CD1c-positive myeloid dendritic cell (primary cell): ENCODE results near the gene RAB11B.
"Not testable (repeated sequence)": the region's sequence is repeated elsewhere in the genome, so short reads cannot be mapped to it uniquely, and the experiment has no call there.

Experiments
- DNase-seq: peaks from one replicate; pipeline ENCODE4 v3.0.0-alpha.2; 2016; ENCODE audit errors: extremely low spot score

RAB11B gene

GRCh38 chr19:8389891-8390616 lies at the start of gene RAB11B:
Gene RAB11B (plus strand): TSS chr19:8390360. CDS start chr19:8390417, 57 bp downstream.
- DNase-seq = peak; percentile 99

GRCh38 chr19:8341504-8341903 lies 48.7 kb upstream of the RAB11B start:
- DNase-seq = not testable (repeated sequence)

GRCh38 chr19:8342316-8342683 lies 47.9 kb upstream of the RAB11B start:
- DNase-seq = no peak

- DNase-seq = peak; percentile 94
Measured at GRCh38 chr19:8342684-8343482, 47.3 kb upstream of the RAB11B start, which contains the start of gene KANK3. Gene KANK3 (minus strand): TSS chr19:8343262. CDS start chr19:8337828, 5,434 bp downstream.

- DNase-seq = no peak
Measured at GRCh38 chr19:8343483-8343844, 46.7 kb upstream of the RAB11B start.

- not testable (repeated sequence) for DNase-seq
Measured at GRCh38 chr19:8349629-8350372, 40.4 kb upstream of the RAB11B start.

- DNase-seq = peak; percentile 36
Measured at GRCh38 chr19:8352134-8352827, 37.9 kb upstream of the RAB11B start.

GRCh38 chr19:8352845-8353244 lies 37.3 kb upstream of the RAB11B start:
- DNase-seq = not testable (repeated sequence)

GRCh38 chr19:8355631-8356402 lies 34.3 kb upstream of the RAB11B start:
- peak; percentile 88 for DNase-seq

GRCh38 chr19:8357007-8357521 lies 33.1 kb upstream of the RAB11B start:
- no peak for DNase-seq

GRCh38 chr19:8358948-8359347 lies 31.2 kb upstream of the RAB11B start:
- no peak for DNase-seq

GRCh38 chr19:8360196-8360595 lies 30.0 kb upstream of the RAB11B start:
- no peak for DNase-seq

- DNase-seq = peak; percentile 91
Measured at GRCh38 chr19:8361921-8362793, 28.0 kb upstream of the RAB11B start.

- DNase-seq = peak; percentile 47
Measured at GRCh38 chr19:8363803-8364771, 26.1 kb upstream of the RAB11B start, which contains the start of gene ANGPTL4. Gene ANGPTL4 (plus strand): TSS chr19:8364155. CDS start chr19:8364322, 167 bp downstream.

- no peak for DNase-seq
Measured at GRCh38 chr19:8366121-8366581, 24.0 kb upstream of the RAB11B start.

- no peak for DNase-seq
Measured at GRCh38 chr19:8366961-8367326, 23.2 kb upstream of the RAB11B start.

- DNase-seq = peak; percentile 39
Measured at GRCh38 chr19:8367327-8368001, 22.7 kb upstream of the RAB11B start.
